Measurements from ENCODE around the gene STIMATE.

STIMATE gene

GRCh38 chr3:52897130-52898122 lies at the start of gene STIMATE:
Gene STIMATE, minus strand, starts transcription at chr3:52897548. Its CDS starts 98 bp downstream, at chr3:52897450.
- H3K27ac Mint-ChIP-seq = no peak within 1 kb of the TSS
- TF ChIP-seq CTCF (IDR thresholded peaks at IDR 0.05) = no peak
- no peaks in the 10 kb centered on the region for H3K9me3 Mint-ChIP-seq
- H3K4me3 Mint-ChIP-seq = peak within 1 kb of the TSS; percentile 98
- H3K27me3 Mint-ChIP-seq (ENCODE audit: low read depth, poor library complexity) = peaks cover 10% of the 10 kb centered on the region
- peaks cover 24% of the 10 kb centered on the region for H3K4me1 Mint-ChIP-seq
- H3K36me3 Mint-ChIP-seq (ENCODE audit: low read depth) = no peaks in the 10 kb centered on the region
- peak; percentile 88 for DNase-seq

GRCh38 chr3:52939600-52939999 lies 42.3 kb upstream of the STIMATE start:
- Mint-ChIP-seq H3K27me3 (ENCODE audit: low read depth, poor library complexity) (peaks cover 6% of the 10 kb centered on the region), H3K9me3 (no peaks in the 10 kb centered on the region), H3K4me1 (peaks cover 8% of the 10 kb centered on the region), H3K4me3 (no peak overlapping the region), H3K27ac (no peak overlapping the region), H3K36me3 (ENCODE audit: low read depth) (peaks cover 5% of the 10 kb centered on the region)
- no peak for DNase-seq
- no peak for TF ChIP-seq CTCF (IDR thresholded peaks at IDR 0.05)

- H3K27me3 Mint-ChIP-seq (ENCODE audit: low read depth, poor library complexity) = peaks cover 6% of the 10 kb centered on the region
- H3K27ac Mint-ChIP-seq = no peak overlapping the region
- no peaks in the 10 kb centered on the region for H3K9me3 Mint-ChIP-seq
- TF ChIP-seq CTCF (IDR thresholded peaks at IDR 0.05) = peak; percentile 66
- H3K4me1 Mint-ChIP-seq = peaks cover 10% of the 10 kb centered on the region
- peaks cover 4% of the 10 kb centered on the region for H3K36me3 Mint-ChIP-seq (ENCODE audit: low read depth)
- no peak overlapping the region for H3K4me3 Mint-ChIP-seq
- peak; percentile 44 for DNase-seq
Observed at GRCh38 chr3:52934630-52935530, 37.5 kb upstream of the STIMATE start.

GRCh38 chr3:52931889-52932288 lies 34.5 kb upstream of the STIMATE start:
- Mint-ChIP-seq H3K9me3 (no peaks in the 10 kb centered on the region), H3K36me3 (ENCODE audit: low read depth) (peaks cover 10% of the 10 kb centered on the region), H3K27me3 (ENCODE audit: low read depth, poor library complexity) (no peaks in the 10 kb centered on the region), H3K4me3 (no peak overlapping the region), H3K27ac (no peak overlapping the region), H3K4me1 (peaks cover 10% of the 10 kb centered on the region)
- TF ChIP-seq CTCF (IDR thresholded peaks at IDR 0.05) = no peak
- no peak for DNase-seq

GRCh38 chr3:52931328-52931727 lies 34.0 kb upstream of the STIMATE start:
- Mint-ChIP-seq H3K4me1 (peaks cover 10% of the 10 kb centered on the region), H3K9me3 (no peaks in the 10 kb centered on the region)
- TF ChIP-seq CTCF (IDR thresholded peaks at IDR 0.05) = no peak

More at GRCh38 chr3:52931328-52931727, 34.0 kb upstream of the STIMATE start:
- Mint-ChIP-seq H3K27me3 (ENCODE audit: low read depth, poor library complexity) (no peaks in the 10 kb centered on the region), H3K27ac (no peak overlapping the region), H3K4me3 (no peak overlapping the region), H3K36me3 (ENCODE audit: low read depth) (peaks cover 10% of the 10 kb centered on the region)
- DNase-seq = no peak

All from nephron progenitor cell (in vitro differentiated cells).